SKM-1 (cell line): Measurements from ENCODE around the gene PARD6B.
"Not testable (repeated sequence)": the region's sequence is repeated elsewhere in the genome, so short reads cannot be mapped to it uniquely, and the experiment has no call there.

Experiments
- DNase-seq: peaks from one replicate; lab custom pipeline; 2025; ENCODE audit not compliant: unreplicated experiment; lab: John Stamatoyannopoulos, UW

Gene PARD6B

GRCh38 chr20:50744143-50744792 lies 12.9 kb downstream of the PARD6B start:
- DNase-seq: no peak

- DNase-seq: no peak
These were observed 14.3 kb downstream of the PARD6B start for GRCh38 chr20:50745634-50746137.

GRCh38 chr20:50746138-50746940 lies 15.0 kb downstream of the PARD6B start:
- no peak for DNase-seq

DNA sequence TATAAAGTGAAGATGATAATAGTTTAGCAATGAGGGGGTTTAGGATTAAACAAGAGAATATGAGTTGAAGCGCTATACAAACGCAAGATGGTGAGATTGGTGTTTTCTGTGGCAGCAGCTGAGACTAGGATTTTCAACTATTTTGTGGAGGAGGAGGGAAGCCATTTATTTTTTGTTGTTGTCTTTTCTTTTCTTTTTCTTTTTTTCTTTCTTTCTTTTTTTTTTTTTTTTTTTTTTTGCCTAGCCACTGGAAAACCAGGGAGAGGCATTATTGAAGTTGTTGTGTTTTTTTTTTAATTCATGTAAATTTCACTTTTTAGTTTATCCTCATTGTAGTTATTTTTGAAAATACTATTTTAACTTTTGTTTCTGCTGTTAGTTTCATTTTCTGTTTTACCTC lies 15.9 kb downstream of the PARD6B start:
- no peak for DNase-seq

DNA sequence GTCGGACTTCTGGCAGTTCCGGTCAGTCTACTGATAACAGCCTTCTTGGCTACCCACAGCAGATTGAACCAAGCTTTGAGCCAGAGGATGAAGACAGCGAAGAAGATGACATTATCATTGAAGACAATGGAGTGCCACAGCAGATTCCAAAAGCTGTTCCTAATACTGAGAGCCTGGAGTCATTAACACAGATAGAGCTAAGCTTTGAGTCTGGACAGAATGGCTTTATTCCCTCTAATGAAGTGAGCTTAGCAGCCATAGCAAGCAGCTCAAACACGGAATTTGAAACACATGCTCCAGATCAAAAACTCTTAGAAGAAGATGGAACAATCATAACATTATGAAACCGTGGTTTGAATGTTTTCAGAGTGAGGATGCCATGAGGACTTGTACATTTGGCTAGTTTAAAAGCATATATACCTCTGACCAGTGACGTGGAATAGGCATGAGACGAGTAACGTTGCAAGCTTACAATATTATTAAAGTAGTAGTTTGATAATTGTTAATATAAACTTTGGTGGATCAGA lies 18.8 kb downstream of the PARD6B start:
- no peak for DNase-seq

DNA sequence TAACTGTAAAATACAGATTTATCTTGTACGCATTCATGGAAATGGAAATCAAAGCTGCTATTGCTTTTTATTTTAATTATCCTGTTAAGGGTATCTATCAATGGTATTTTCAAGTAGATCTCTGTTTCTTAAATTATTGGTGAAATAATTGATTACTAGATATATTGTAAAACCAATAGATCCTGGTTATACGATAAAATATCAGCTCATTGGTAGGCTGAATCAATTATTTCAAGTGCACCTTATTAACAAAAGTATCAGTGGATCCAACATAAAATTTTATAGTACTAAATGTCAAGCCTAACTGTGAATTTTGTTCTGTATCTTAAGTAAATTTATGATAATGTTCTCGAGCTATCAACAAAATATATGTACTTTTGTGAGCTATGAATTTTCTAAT lies 21.8 kb downstream of the PARD6B start:
- no peak for DNase-seq

DNA sequence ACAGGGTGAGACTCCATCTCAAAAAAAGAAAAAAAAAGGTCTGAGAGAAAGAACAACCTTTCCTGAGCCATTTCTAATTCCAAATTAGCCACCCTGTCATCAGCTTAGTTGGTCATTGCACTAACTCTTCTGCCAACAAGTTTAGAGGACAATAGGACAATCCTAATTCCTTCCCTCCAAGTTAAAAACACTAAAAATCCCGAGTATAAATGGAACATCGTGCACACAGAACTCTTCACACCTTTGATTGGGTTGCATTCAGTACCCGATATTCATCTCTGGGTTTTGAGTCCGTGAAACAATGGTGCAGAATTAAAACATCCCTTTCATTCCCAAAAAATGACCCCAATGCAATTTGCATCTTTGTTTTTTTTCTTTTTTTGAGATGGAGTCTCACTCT lies 23.0 kb downstream of the PARD6B start:
- DNase-seq: no peak

DNA sequence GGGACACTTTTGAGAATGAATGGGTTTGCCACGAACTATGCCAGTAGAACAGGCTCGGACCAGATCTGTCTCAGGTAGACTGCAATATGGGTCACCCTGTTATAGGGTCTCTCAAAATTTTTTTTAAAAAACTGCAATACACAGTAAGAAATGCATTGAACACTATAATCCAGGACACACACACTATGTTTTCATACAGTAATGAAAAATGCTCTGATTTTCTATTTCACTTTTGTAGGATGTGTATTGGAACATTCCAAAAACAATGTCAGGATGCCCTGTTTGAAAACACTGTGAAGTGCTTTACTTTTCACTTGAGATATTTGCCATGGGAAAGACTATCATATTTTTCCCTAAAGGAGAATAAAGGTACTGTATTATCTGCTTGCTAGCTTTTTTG lies 25.1 kb downstream of the PARD6B start:
- no peak for DNase-seq

DNA sequence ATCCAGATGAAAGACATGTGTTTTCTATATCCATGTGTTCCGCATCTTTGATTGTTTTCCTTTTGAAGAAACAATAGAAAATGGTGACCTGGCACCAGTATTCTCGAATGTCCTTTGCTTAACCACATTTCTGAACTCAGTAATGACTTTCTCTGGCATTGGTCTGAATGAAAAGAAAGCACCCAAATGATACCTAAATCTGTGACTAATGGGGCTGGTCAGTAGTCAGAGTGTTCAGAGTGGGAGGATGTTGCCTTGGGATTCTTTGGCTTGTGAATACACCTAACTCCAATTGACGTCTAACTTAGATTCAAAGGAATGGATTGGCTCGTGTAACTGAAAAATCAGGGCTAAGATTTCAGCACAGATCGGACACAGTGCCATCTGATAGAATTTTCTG lies 27.1 kb downstream of the PARD6B start:
- no peak for DNase-seq

DNA sequence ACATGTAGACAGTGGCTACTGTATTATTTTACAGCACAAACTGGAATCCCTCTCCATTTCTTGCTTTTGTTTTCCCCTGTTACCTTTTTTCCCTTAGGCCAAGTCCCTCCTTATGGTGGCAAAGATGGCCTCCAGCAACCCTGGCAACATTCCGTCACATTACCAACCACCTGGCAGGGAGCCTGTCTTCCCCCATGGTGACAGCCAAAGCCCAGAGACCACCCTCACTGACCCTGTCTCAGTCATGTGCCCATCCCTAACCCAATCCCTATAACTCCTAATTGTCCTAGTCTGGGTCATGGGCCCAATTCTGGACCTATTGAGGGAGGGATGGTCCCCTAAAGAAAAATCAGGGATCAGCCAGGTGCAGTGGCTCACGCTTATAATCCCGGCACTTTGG lies 27.6 kb downstream of the PARD6B start:
- no peak for DNase-seq

DNA sequence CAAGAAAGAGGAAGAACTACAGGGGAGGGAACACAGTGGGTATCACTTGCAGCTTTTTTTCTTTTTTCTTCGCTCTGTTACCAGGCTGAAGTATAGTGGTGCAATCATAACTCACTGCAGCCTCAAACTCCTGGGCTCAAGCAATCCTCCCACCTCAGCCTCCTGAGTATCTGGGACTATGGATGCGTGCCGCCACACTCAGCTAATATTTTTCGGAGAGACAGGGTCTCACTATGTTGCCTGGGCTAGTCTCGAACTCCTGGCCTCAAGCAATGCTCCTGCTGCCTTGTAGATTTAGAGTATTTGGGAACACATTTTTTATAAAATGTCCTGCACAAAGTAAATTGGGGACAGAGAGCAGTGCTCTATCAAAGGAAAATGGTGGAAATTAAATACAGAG lies 28.3 kb downstream of the PARD6B start:
- DNase-seq: no peak

GRCh38 chr20:50762045-50762422 lies 30.7 kb downstream of the PARD6B start:
- no peak for DNase-seq

- no peak for DNase-seq
These were observed 31.2 kb downstream of the PARD6B start for GRCh38 chr20:50762435-50763220.

DNA sequence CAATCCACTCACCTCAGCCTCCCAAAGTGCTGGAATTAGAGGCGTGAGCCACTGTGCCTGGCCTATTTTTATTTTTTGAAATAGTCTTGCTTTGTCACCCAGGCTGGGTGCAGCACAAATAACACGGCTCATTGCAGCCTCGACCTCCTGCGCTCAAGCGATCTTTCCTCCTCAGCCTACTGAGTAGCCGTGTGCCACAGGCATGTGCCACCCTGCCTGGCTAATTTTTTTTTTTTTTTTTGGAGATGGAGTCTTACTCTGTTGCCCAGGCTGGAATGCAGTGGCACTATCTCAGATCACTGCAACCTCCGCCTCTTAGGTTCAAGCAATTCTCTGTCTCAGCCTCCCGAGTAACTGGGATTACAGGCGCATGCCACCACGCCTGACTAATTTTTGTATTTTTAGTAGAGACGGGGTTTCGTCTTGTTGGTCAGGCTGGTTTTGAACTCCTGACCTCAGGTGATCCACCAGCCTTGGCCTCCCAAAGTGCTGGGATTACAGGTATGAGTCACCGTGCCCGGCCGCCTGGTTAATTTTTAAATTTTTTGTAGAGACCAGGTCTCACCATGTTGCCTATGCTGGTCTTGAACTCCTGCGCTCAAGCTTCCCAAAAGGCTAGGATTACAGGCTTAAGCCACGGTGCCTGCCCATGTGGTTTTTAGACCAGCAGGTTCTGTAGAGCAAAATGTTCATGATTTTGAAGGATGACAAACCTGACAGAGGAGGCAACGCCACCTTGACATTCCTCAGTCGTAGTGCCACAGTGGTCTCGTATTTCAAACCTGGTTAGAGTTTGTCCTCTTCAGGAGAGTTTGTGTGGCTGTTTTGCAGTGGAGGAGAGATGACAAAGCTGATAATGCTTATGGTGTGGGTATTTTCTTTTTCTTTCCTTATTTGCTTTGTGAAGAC lies 32.4 kb downstream of the PARD6B start:
- DNase-seq: not testable (repeated sequence)

- not testable (repeated sequence) for DNase-seq
These were observed 33.9 kb downstream of the PARD6B start for GRCh38 chr20:50765251-50765650.

DNA sequence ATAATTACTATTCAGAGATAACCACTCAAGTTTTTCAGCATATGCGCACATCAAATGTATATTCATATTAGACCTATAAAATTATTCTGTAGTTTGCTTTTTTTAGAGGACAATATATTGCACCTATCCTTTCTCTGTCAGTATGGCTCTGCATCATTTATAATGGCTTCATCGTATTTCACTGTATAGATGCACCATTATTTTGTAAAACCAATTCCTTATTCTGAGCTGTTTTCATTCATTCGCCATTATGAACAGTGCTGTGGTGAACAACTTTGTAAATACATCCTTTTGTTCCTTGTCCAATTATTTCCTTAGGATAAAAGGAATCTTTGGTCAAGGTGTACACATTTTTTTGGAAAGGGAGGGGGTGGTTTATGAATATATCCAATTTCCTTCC lies 34.3 kb downstream of the PARD6B start:
- DNase-seq: no peak

DNA sequence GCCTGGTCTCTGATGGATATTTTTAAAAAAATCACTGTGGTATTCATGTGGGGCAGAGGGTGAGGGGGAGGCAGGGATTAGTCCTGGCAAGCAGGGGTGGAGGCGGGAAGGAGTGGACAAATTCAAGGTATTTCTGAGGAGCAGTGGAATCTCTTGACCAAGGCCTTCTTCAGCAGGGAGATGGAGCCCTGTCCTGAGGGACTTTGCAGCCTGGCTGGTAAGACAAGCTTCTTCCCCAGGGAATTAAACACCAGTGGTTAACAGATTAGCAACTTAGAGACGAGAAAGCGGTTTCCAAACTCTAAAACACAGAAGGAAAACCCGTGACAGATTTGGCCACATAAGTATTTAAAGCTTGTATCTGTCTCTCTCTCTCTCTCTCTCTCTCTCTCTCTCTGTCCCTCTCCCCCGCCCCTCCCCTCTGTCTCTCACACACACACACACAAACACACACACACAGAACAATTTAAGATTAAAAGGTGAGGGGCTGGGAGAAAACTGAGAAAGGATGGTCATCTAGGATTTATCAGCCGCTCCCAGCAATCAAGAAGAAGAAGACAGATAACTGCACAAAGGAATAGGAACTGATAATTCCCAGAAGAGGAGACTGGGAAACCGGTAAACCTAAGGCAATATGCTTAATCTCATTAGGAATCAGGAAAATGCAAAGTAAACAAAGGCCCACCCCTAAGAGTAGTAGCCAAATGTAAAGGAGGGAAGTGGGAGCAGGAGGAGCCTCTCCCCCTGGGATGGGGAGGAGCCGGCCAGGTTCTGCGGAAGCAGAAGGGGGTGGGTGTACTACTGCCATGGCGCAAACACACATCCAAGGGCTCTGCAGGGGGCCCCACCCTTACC lies 35.8 kb downstream of the PARD6B start:
- not testable (repeated sequence) for DNase-seq

DNA sequence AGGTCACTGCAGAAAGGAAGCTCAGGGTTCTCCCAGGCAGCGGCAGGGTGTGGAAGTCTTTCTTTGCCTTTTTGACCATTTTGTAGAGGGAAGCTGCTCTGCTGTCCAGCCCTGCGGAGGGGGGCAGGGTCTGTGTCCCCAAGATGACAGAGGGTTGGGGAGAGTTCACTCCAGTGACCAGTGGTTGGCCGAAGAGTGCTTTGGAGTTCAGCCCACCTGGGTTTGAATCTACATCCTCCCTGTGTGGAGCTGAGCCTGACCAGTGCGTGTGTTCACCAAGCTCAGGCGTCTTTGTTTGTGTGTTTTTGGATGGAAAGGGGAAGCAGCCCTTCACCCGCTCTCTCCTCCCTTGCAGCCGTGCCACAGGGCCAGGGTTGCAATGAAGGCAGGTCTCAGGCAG lies 37.6 kb downstream of the PARD6B start:
- not testable (repeated sequence) for DNase-seq

DNA sequence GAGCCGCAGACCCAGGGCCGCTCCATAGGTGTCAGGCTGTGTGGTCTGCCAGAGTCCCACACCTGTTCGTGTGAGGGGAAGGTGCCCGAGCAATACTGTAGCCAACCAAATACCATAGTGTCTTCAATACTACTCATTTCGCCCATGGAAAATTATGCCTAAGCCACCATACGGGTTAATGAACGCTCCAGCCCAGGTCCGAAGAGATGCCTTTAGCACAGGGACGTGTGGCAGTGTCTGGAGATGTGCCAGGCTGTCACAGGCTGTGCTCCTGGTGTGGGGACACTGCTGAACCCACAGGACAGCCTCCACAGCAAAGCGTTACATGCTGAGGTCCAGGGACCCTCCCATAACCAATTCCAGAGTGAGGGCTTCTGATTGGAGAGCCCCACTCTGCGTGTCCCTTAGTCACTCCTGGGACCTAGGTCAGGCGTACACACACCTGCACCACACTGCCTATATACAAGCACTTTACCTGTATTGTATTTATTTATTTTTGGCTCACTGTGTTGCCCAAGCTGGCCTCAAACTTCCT lies 38.2 kb downstream of the PARD6B start:
- DNase-seq: not testable (repeated sequence)
